ENCODE data around the gene GMNC.

GMNC gene

DNA sequence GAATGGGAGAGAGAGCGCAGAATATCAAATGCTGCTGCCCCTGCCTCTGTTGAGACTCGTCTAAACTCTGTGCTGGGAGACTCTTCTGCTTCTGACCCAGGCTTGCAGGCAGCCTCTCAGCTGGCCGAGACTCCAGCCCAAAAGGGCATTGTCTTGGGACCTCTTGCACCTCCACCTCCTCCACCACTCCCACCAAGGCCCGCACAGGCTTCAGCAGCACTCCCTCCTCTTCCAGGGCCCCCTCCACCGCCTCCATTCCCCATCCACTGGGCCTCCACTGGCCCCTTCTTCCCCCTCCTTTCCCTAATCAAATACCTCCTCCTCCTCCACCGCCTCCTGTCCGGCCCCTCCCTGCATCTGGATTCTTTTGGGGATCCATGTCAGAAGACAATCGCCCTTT lies 31.3 kb downstream of the GMNC start:
- no peak for TF ChIP-seq ELF4 (IDR thresholded peaks at IDR 0.05)
- no peak for TF ChIP-seq FOXA1 (IDR thresholded peaks at IDR 0.05)
- TF ChIP-seq SUZ12 (IDR thresholded peaks at IDR 0.05), result no peak
- TF ChIP-seq HDGF (IDR thresholded peaks at IDR 0.05; ENCODE audit: borderline replicate concordance), result no peak
- TF ChIP-seq FOXM1 (IDR thresholded peaks at IDR 0.05; ENCODE audit: borderline replicate concordance), result no peak
- no peak for DNase-seq (ENCODE audit: extremely low spot score)
- ChIA-PET CTCF (no interaction called here), POLR2A (no interaction called here)

DNA sequence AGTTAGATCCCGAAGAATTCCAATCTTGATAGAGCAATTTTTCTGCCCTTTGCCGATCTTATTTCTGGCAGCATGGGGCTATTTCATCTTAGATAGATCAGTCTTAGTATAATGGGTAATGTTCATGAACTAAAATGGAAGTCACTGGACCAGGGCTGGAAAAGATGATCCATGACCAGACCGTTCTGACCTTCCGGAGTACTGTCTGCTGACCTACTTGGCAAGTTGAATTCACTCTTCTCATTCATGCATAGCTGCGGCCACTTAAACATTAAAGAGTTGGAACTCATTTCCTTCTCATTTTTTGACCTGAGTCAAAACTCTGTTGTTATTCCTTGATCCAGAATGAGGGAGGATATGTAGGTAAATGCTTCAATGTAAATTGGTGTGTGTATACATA lies 32.5 kb downstream of the GMNC start:
- no peak for DNase-seq (ENCODE audit: extremely low spot score)
- ChIA-PET CTCF (no interaction called here), POLR2A (no interaction called here)
- TF ChIP-seq FOXA1 (IDR thresholded peaks at IDR 0.05) (no peak), FOXM1 (IDR thresholded peaks at IDR 0.05; ENCODE audit: borderline replicate concordance) (no peak), TARDBP (IDR thresholded peaks at IDR 0.05) (no peak), LEF1 (IDR thresholded peaks at IDR 0.05; ENCODE audit: borderline replicate concordance) (no peak), ZNF384 (IDR thresholded peaks at IDR 0.05) (no peak), L3MBTL2 (conservative IDR thresholded peaks at IDR 0.05) (no peak), SUZ12 (IDR thresholded peaks at IDR 0.05) (no peak), CTBP1 (IDR thresholded peaks at IDR 0.05; ENCODE audit: borderline replicate concordance) (no peak), NFRKB (IDR thresholded peaks at IDR 0.05) (no peak), BHLHE40 (IDR thresholded peaks at IDR 0.05; ENCODE audit: borderline replicate concordance) (no peak), ELF4 (IDR thresholded peaks at IDR 0.05) (no peak)
- TF ChIP-seq, protein P1, sequence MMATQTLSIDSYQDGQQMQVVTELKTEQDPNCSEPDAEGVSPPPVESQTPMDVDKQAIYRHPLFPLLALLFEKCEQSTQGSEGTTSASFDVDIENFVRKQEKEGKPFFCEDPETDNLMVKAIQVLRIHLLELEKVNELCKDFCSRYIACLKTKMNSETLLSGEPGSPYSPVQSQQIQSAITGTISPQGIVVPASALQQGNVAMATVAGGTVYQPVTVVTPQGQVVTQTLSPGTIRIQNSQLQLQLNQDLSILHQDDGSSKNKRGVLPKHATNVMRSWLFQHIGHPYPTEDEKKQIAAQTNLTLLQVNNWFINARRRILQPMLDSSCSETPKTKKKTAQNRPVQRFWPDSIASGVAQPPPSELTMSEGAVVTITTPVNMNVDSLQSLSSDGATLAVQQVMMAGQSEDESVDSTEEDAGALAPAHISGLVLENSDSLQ (IDR thresholded peaks at IDR 0.05), result no peak

DNA sequence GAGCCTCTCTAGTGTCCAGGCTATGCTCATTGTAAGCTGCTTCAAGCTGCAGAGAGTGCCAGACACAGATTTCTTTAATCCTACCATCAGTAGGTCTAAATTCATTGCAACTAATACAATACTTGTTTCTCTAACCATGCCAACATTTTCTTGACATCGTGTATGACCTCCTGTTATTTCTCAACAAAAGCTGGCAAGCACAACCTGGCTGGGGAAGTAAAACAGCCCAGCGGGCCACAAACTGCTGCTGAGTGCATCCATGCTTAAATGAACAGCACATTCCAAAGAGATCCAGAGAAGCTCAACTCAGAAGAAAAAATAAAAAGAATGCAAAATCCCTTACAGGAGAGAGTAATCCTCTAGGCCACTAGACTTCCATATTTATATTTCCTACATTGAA lies 36.5 kb downstream of the GMNC start:
- ChIA-PET CTCF (no interaction called here), POLR2A (no interaction called here)
- no peak for TF ChIP-seq L3MBTL2 (conservative IDR thresholded peaks at IDR 0.05)
- TF ChIP-seq CTBP1 (IDR thresholded peaks at IDR 0.05; ENCODE audit: borderline replicate concordance), result no peak
- no peak for TF ChIP-seq TARDBP (IDR thresholded peaks at IDR 0.05)
- TF ChIP-seq LEF1 (IDR thresholded peaks at IDR 0.05; ENCODE audit: borderline replicate concordance), result no peak
- no peak for TF ChIP-seq BHLHE40 (IDR thresholded peaks at IDR 0.05; ENCODE audit: borderline replicate concordance)
- TF ChIP-seq ZNF384 (IDR thresholded peaks at IDR 0.05), result no peak
- DNase-seq (ENCODE audit: extremely low spot score), result no peak

GRCh38 chr3:190825386-190826016 lies 37.0 kb downstream of the GMNC start:
- ChIA-PET POLR2A (no interaction called here), CTCF (no interaction called here)
- no peak for TF ChIP-seq HDGF (IDR thresholded peaks at IDR 0.05; ENCODE audit: borderline replicate concordance)
- no peak for TF ChIP-seq LEF1 (IDR thresholded peaks at IDR 0.05; ENCODE audit: borderline replicate concordance)
- no peak for TF ChIP-seq L3MBTL2 (conservative IDR thresholded peaks at IDR 0.05)
- TF ChIP-seq SUZ12 (IDR thresholded peaks at IDR 0.05), result no peak
- TF ChIP-seq, protein P1 (IDR thresholded peaks at IDR 0.05), result no peak
- no peak for TF ChIP-seq FOXM1 (IDR thresholded peaks at IDR 0.05; ENCODE audit: borderline replicate concordance)
- no peak for TF ChIP-seq BHLHE40 (IDR thresholded peaks at IDR 0.05; ENCODE audit: borderline replicate concordance)
- TF ChIP-seq FOXA1 (IDR thresholded peaks at IDR 0.05), result no peak
- TF ChIP-seq FOXK2 (IDR thresholded peaks at IDR 0.05), result no peak
- no peak for TF ChIP-seq SP1 (IDR thresholded peaks at IDR 0.05)
- TF ChIP-seq ZNF384 (IDR thresholded peaks at IDR 0.05), result no peak
- TF ChIP-seq NFRKB (IDR thresholded peaks at IDR 0.05), result no peak
- no peak for TF ChIP-seq CTBP1 (IDR thresholded peaks at IDR 0.05; ENCODE audit: borderline replicate concordance)
- no peak for TF ChIP-seq TARDBP (IDR thresholded peaks at IDR 0.05)
- TF ChIP-seq ELF4 (IDR thresholded peaks at IDR 0.05), result no peak
- no peak for TF ChIP-seq ARNT (IDR thresholded peaks at IDR 0.05)
- DNase-seq (ENCODE audit: extremely low spot score), result no peak

DNA sequence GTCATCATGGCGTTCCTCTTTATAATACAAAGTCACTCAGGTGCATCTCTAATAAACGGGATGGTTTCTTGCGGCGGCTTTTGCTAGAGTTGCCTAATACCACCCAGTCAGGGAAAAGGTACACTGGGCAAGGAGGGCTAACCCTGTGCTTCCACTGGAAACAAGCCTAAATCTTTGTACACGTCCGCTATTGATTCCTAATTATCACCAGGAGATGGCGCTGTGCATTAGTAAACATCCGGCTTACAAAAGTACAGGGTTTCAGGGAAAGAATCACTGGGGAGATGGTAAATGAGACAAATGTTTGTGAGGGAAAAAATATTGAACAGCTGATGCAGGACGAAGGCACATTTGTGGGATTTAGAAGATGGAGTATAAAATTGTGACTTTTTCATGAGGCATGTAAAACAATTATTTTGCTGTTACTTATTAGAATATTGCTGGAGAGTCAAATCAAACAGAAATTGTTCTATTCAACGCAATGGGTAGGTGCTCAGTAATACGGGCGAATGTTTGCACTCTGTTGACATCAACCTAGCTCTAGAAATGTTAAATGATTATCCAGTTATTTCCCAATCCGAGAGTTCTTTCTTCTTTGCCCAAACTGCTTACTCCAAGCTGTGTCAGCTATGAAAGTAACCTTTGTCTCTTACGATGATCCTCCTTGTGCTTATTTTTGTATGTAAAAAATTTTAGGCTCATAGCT lies 50.6 kb downstream of the GMNC start:
- TF ChIP-seq ELF4 (IDR thresholded peaks at IDR 0.05) (no peak), TARDBP (IDR thresholded peaks at IDR 0.05) (no peak), ARNT (IDR thresholded peaks at IDR 0.05) (no peak), SUZ12 (IDR thresholded peaks at IDR 0.05) (no peak), FOXA1 (IDR thresholded peaks at IDR 0.05) (no peak), FOXK2 (IDR thresholded peaks at IDR 0.05) (no peak), SP1 (IDR thresholded peaks at IDR 0.05) (no peak), LEF1 (IDR thresholded peaks at IDR 0.05; ENCODE audit: borderline replicate concordance) (no peak)
- TF ChIP-seq, protein P1 (IDR thresholded peaks at IDR 0.05), result no peak
- ChIA-PET POLR2A (no interaction called here), CTCF (interaction anchor here (0.6 to 1.4 kb wide), 5 partner anchors 11 to 1043 kb away, joined by 3 to 4 read pairs (median 3); no protein-coding TSS in a partner anchor)
- DNase-seq (ENCODE audit: extremely low spot score), result peak; percentile 37

GRCh38 chr3:190810957-190811356 lies 51.5 kb downstream of the GMNC start:
- TF ChIP-seq SP1 (IDR thresholded peaks at IDR 0.05) (no peak), CTBP1 (IDR thresholded peaks at IDR 0.05; ENCODE audit: borderline replicate concordance) (no peak), ARNT (IDR thresholded peaks at IDR 0.05) (no peak), FOXA1 (IDR thresholded peaks at IDR 0.05) (no peak), ZNF384 (IDR thresholded peaks at IDR 0.05) (no peak), FOXK2 (IDR thresholded peaks at IDR 0.05) (no peak), SUZ12 (IDR thresholded peaks at IDR 0.05) (no peak), FOXM1 (IDR thresholded peaks at IDR 0.05; ENCODE audit: borderline replicate concordance) (no peak)
- TF ChIP-seq, protein P1 (IDR thresholded peaks at IDR 0.05), result no peak
- POLR2A ChIA-PET, result no interaction called here
- CTCF ChIA-PET, result interaction anchor here (0.7 to 1.4 kb wide), 2 partner anchors 239 to 241 kb away, joined by 3 to 4 read pairs; no protein-coding TSS in a partner anchor
- no peak for DNase-seq (ENCODE audit: extremely low spot score)

All from HEK293T (cell line).